Neural cell (in vitro differentiated cells): Measurements from ENCODE around the gene KIF23. TPM values are rescaled to one million over a fixed set of nuclear protein-coding genes. Genes with fewer than 3 reads are reported as not detected.

Experiments
- H2AFZ ChIP-seq: fragments of 200-600, 300-800 bp; sonication (generic), shearing (Covaris generic); 2 replicates; pipeline ENCODE4 v1.6.0; 2014; ENCODE audit warnings: low read depth, mild to moderate bottlenecking, antibody characterized with exemption, low read length, moderate library complexity
- H3F3A ChIP-seq: fragments of 200-600 bp; shearing (Covaris generic); 2 replicates; pipeline ENCODE4 v1.6.1; 2016; ENCODE audit warnings: mild to moderate bottlenecking, moderate library complexity, mixed read lengths, antibody characterized with exemption, low read length; ENCODE audit not compliant: insufficient read depth, poor library complexity, severe bottlenecking
- H3K27ac ChIP-seq: fragments of 200-600, 300-800 bp; sonication (generic), shearing (Covaris generic); 2 replicates; pipeline ENCODE4 v1.5.1; 2014; ENCODE audit warnings: mild to moderate bottlenecking, low read length, moderate library complexity
- H3K27me3 ChIP-seq: fragments of 300-800, 200-600 bp; sonication (generic), shearing (Covaris generic); 2 replicates; pipeline ENCODE4 v1.6.0; 2014; ENCODE audit warnings: mild to moderate bottlenecking, low read depth, low read length, moderate library complexity; ENCODE audit not compliant: insufficient read depth
- H3K36me3 ChIP-seq: fragments of 300-800, 200-600 bp; sonication (generic), shearing (Covaris generic); 2 replicates; pipeline ENCODE4 v1.5.1; 2014; ENCODE audit warnings: mild to moderate bottlenecking, antibody characterized with exemption, low read length, moderate library complexity; ENCODE audit not compliant: insufficient read depth
- H3K4me2 ChIP-seq: fragments of 300-800, 200-600 bp; sonication (generic), shearing (Covaris generic); 2 replicates; pipeline ENCODE4 v1.6.0; 2014; ENCODE audit warnings: mild to moderate bottlenecking, low read length
- H3K4me3 ChIP-seq: fragments of 300-800, 200-600 bp; sonication (generic), shearing (Covaris generic); 2 replicates; pipeline ENCODE4 v1.5.1; 2014; ENCODE audit warnings: mild to moderate bottlenecking, low read length, moderate library complexity
- H3K79me2 ChIP-seq: fragments of 200-600 bp; shearing (Covaris generic); replicated peaks from 2 replicates; pipeline ENCODE4 v1.6.0; 2014; ENCODE audit warnings: mild to moderate bottlenecking, low read length, moderate library complexity; ENCODE audit not compliant: insufficient read depth
- H3K9ac ChIP-seq: fragments of 300-800, 200-600 bp; sonication (generic), shearing (Covaris generic); 2 replicates; pipeline ENCODE4 v1.6.1; 2016; ENCODE audit warnings: mild to moderate bottlenecking, low read length, mixed read lengths
- H3K9me2 ChIP-seq: fragments of 200-600 bp; shearing (Covaris generic); 2 replicates; pipeline ENCODE4 v1.6.1; 2016; ENCODE audit warnings: mild to moderate bottlenecking, low read length, mixed read lengths; ENCODE audit not compliant: insufficient read depth
- H3K9me3 ChIP-seq: fragments of 200-600, 300-800 bp; sonication (generic), shearing (Covaris generic); 2 replicates; pipeline ENCODE4 v1.6.1; 2016; ENCODE audit warnings: mild to moderate bottlenecking, mixed run types, low read length, moderate library complexity, mixed read lengths
- H4K20me1 ChIP-seq: fragments of 200-600 bp; shearing (Covaris generic); 2 replicates; pipeline ENCODE4 v1.6.1; 2016; ENCODE audit warnings: mild to moderate bottlenecking, mixed run types; ENCODE audit not compliant: insufficient read depth
- EP300 ChIP-seq: fragments of 450-650 bp; conservative IDR thresholded peaks from 2 replicates; pipeline ENCODE4 v1.6.1; 2014; ENCODE audit warnings: antibody characterized with exemption, mild to moderate bottlenecking, moderate library complexity; ENCODE audit not compliant: poor library complexity, severe bottlenecking
- EZH2 ChIP-seq: fragments of 200-600, 300-800 bp; shearing (Covaris generic), sonication (generic); IDR thresholded peaks from 2 replicates; pipeline ENCODE4 v1.6.1; 2014; ENCODE audit warnings: antibody characterized with exemption, low read length, borderline replicate concordance, mild to moderate bottlenecking; ENCODE audit not compliant: insufficient read depth, poor library complexity, severe bottlenecking
- MXI1 ChIP-seq: fragments of 450-650 bp; conservative IDR thresholded peaks from 2 replicates; pipeline ENCODE4 v1.6.1; 2014; ENCODE audit warnings: antibody characterized with exemption, mild to moderate bottlenecking; ENCODE audit not compliant: poor library complexity, severe bottlenecking
- POLR2AphosphoS5 ChIP-seq: IDR thresholded peaks from 2 replicates; pipeline ENCODE4 v1.6.1; 2012
- RAD21 ChIP-seq: fragments of 450-650 bp; conservative IDR thresholded peaks from 2 replicates; pipeline ENCODE4 v1.6.1; 2014; ENCODE audit warnings: antibody characterized with exemption, mild to moderate bottlenecking, moderate library complexity
- SMC3 ChIP-seq: fragments of 450-650 bp; conservative IDR thresholded peaks from 2 replicates; pipeline ENCODE4 v1.6.1; 2014; ENCODE audit warnings: antibody characterized with exemption, mild to moderate bottlenecking, moderate library complexity; ENCODE audit not compliant: poor library complexity
- TAF1 ChIP-seq: IDR thresholded peaks from 2 replicates; pipeline ENCODE4 v1.6.1; 2012; ENCODE audit warnings: low read depth
- polyA plus RNA-seq: library from polyadenylated mRNA; depleted of rRNA; stranded (reverse); fragments of >200 nt; gene quantifications from 2 replicates; pipeline ENCODE4 v1.2.3, GENCODE V29; 2014
- TF ChIP-seq, protein P1 (sequence below): IDR thresholded peaks from 2 replicates; pipeline ENCODE4 v1.6.1; 2012; ENCODE audit warnings: borderline replicate concordance
- TF ChIP-seq, protein P2 (sequence below): fragments of 450-650 bp; IDR thresholded peaks from 2 replicates; pipeline ENCODE4 v1.5.1; 2014; ENCODE audit warnings: antibody characterized with exemption, mild to moderate bottlenecking, moderate library complexity; ENCODE audit not compliant: poor library complexity, severe bottlenecking

Gene KIF23
- polyA plus RNA-seq, 1 donor from 2014 or later, result 1.7 TPM

DNA sequence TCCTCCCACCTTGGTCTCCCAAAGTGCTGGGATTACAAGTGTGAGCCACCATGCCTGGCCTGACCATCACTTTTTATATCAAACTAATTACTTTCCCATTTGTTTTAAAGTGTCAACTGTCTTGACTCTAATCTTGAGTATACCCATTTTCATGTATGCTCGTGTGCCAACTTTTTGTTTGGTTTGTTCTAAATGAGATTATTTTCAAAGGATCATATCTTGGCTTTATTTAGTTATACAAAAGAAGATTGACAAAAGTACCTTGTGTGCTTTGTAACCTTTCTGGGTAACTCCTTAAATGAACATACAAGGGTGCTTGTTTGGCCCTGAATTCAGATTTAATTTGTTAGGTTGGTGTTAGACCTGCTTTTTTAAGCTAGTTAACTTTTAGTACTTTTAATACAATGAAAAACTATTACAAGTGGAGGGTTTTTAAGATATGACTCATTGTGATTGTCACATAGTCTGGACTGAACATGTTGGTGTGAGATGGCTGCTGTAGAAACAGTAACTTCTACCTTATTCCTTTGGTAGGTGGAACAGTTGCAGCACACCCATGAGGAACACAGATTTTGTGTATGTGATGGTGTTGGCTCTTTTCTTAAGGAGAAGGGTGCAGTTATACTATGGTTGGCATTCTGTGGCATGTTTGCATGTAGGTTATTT lies 10.7 kb downstream of the KIF23 start:
- Histone ChIP-seq H3K9me2 (no peaks in the 10 kb centered on the region), H3K27ac (no peak overlapping the region), H3K27me3 (no peaks in the 10 kb centered on the region), H3K9me3 (no peaks in the 10 kb centered on the region), H3K79me2 (no peaks in the 10 kb centered on the region), H4K20me1 (no peaks in the 10 kb centered on the region), H3K9ac (no peak overlapping the region), H2AFZ (no peak overlapping the region), H3K4me3 (no peak overlapping the region), H3K36me3 (no peaks in the 10 kb centered on the region), H3K4me2 (no peak overlapping the region), H3F3A (no peaks in the 10 kb centered on the region)
- TF ChIP-seq RAD21 (no peak), EZH2 (no peak)
- TF ChIP-seq, protein P1, sequence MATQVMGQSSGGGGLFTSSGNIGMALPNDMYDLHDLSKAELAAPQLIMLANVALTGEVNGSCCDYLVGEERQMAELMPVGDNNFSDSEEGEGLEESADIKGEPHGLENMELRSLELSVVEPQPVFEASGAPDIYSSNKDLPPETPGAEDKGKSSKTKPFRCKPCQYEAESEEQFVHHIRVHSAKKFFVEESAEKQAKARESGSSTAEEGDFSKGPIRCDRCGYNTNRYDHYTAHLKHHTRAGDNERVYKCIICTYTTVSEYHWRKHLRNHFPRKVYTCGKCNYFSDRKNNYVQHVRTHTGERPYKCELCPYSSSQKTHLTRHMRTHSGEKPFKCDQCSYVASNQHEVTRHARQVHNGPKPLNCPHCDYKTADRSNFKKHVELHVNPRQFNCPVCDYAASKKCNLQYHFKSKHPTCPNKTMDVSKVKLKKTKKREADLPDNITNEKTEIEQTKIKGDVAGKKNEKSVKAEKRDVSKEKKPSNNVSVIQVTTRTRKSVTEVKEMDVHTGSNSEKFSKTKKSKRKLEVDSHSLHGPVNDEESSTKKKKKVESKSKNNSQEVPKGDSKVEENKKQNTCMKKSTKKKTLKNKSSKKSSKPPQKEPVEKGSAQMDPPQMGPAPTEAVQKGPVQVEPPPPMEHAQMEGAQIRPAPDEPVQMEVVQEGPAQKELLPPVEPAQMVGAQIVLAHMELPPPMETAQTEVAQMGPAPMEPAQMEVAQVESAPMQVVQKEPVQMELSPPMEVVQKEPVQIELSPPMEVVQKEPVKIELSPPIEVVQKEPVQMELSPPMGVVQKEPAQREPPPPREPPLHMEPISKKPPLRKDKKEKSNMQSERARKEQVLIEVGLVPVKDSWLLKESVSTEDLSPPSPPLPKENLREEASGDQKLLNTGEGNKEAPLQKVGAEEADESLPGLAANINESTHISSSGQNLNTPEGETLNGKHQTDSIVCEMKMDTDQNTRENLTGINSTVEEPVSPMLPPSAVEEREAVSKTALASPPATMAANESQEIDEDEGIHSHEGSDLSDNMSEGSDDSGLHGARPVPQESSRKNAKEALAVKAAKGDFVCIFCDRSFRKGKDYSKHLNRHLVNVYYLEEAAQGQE, result no peak

DNA sequence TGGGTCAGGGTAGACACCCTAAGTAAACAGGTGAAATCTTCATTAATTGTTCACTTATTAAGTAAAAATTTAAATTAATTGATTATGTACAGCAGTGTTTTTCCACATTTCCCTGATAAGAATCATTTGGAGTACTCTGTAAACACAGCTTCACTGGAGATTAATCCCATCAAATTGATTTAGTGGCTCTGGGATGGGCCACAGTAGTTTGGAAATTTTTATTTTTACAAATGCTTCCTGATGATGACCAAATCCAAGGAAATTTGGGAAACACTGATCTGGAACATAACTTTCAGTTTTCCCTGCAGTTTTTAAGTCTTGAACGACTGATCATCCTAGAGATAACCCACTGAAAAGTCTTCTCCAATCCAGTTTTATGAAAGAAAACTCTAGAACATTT lies 19.7 kb downstream of the KIF23 start:
- no peaks in the 10 kb centered on the region for H3F3A ChIP-seq
- no peaks in the 10 kb centered on the region for H3K79me2 ChIP-seq
- H2AFZ ChIP-seq, result no peak overlapping the region
- H3K36me3 ChIP-seq, result no peaks in the 10 kb centered on the region
- TF ChIP-seq POLR2AphosphoS5, result no peak
- no peak for TF ChIP-seq SMC3
- TF ChIP-seq, protein P1, result no peak
- no peak for TF ChIP-seq EZH2
- TF ChIP-seq, protein P2, sequence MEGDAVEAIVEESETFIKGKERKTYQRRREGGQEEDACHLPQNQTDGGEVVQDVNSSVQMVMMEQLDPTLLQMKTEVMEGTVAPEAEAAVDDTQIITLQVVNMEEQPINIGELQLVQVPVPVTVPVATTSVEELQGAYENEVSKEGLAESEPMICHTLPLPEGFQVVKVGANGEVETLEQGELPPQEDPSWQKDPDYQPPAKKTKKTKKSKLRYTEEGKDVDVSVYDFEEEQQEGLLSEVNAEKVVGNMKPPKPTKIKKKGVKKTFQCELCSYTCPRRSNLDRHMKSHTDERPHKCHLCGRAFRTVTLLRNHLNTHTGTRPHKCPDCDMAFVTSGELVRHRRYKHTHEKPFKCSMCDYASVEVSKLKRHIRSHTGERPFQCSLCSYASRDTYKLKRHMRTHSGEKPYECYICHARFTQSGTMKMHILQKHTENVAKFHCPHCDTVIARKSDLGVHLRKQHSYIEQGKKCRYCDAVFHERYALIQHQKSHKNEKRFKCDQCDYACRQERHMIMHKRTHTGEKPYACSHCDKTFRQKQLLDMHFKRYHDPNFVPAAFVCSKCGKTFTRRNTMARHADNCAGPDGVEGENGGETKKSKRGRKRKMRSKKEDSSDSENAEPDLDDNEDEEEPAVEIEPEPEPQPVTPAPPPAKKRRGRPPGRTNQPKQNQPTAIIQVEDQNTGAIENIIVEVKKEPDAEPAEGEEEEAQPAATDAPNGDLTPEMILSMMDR, result no peak
- TF ChIP-seq MXI1, result no peak
- TF ChIP-seq RAD21, result no peak
- TF ChIP-seq EP300, result no peak
- no peak for TF ChIP-seq TAF1
- H3K9me3 ChIP-seq, result no peaks in the 10 kb centered on the region
- no peaks in the 10 kb centered on the region for H3K9me2 ChIP-seq
- H4K20me1 ChIP-seq, result no peaks in the 10 kb centered on the region
- H3K4me3 ChIP-seq, result no peak overlapping the region
- no peak overlapping the region for H3K9ac ChIP-seq
- H3K4me2 ChIP-seq, result no peak overlapping the region
- no peak overlapping the region for H3K27ac ChIP-seq
- no peaks in the 10 kb centered on the region for H3K27me3 ChIP-seq
